Thymus (tissue), 11 donors: Measurements from ENCODE around the gene ZFP36L1. TPM values are rescaled to one million over a fixed set of nuclear protein-coding genes. Genes with fewer than 3 reads are reported as not detected.
"Not testable (repeated sequence)": the region's sequence is repeated elsewhere in the genome, so short reads cannot be mapped to it uniquely, and the experiment has no call there.

ENCODE experiments used
- DNase-seq, 9 donors: peaks; one replicate each; pipeline ENCODE4 v3.0.0-alpha.2; 2013; ENCODE audit warnings: low spot score in 9 of 9, low read depth in 6 of 9, missing footprints in 1 of 9
- H3K27ac ChIP-seq, 2 donors: one replicate each; pipeline ENCODE4 v1.5.1; 2013; ENCODE audit warnings: control low read depth in 1 of 2, low read depth in 1 of 2, low read length in 1 of 2, mild to moderate bottlenecking in 1 of 2, moderate library complexity in 1 of 2
- H3K27me3 ChIP-seq, 2 donors: one replicate each; pipeline ENCODE4 v1.5.1; 2013; ENCODE audit warnings: low read length in 1 of 2; ENCODE audit not compliant: control insufficient read depth in 2 of 2, insufficient read depth in 1 of 2
- H3K36me3 ChIP-seq, 2 donors: one replicate each; pipeline ENCODE4 v1.5.1; 2013; ENCODE audit warnings: low read length in 1 of 2, mild to moderate bottlenecking in 1 of 2, moderate library complexity in 1 of 2; ENCODE audit not compliant: control insufficient read depth in 2 of 2, insufficient read depth in 2 of 2
- H3K4me1 ChIP-seq, 2 donors: one replicate each; pipeline ENCODE4 v1.5.1; 2013; ENCODE audit warnings: low read length in 2 of 2; ENCODE audit not compliant: control insufficient read depth in 2 of 2, insufficient read depth in 2 of 2
- H3K4me3 ChIP-seq, 2 donors: one replicate each; pipeline ENCODE4 v1.5.1; 2013; ENCODE audit warnings: low read length in 2 of 2, control low read depth in 1 of 2, mild to moderate bottlenecking in 1 of 2
- H3K9me3 ChIP-seq, 2 donors: one replicate each; pipeline ENCODE4 v1.5.1; 2013; ENCODE audit warnings: low read length in 1 of 2, mild to moderate bottlenecking in 1 of 2; ENCODE audit not compliant: control insufficient read depth in 2 of 2, insufficient read depth in 1 of 2
- WGBS: extraction: QIAGEN DNeasy Blood & Tissue Kit; methylation state at CpG from one replicate; pipeline ENCODE4 v1.1.7; 2013; 5-methylcytosine and 5-hydroxymethylcytosine counted together
- polyA plus RNA-seq: library from polyadenylated mRNA; stranded (reverse); fragments of 200-250 nt; gene quantifications from one replicate; pipeline ENCODE4 v1.2.3, GENCODE V29; 2013
- total RNA-seq: library from RNA; stranded (reverse); fragments of 120-200 nt; gene quantifications from one replicate; pipeline ENCODE4 v1.2.4, GENCODE V29; 2013
- donor health status: healthy.

ZFP36L1 gene
- total and polyA plus RNA-seq, 2 donors: 30.0 to 109 TPM

GRCh38 chr14:68763843-68764242 lies 29.0 kb downstream of the ZFP36L1 start:
- H3K4me3 ChIP-seq, H3K9me3 ChIP-seq, H3K27me3 ChIP-seq, DNase-seq, H3K4me1 ChIP-seq, H3K36me3 ChIP-seq, H3K27ac ChIP-seq: not testable (repeated sequence)
- WGBS: 97% methylated on average over 4 of the region's 4 CpGs

- 83% methylated on average over 11 of the region's 11 CpGs for WGBS
Observed at GRCh38 chr14:68762953-68763764, 29.7 kb downstream of the ZFP36L1 start.

GRCh38 chr14:68761391-68761790 lies 31.5 kb downstream of the ZFP36L1 start:
- Histone ChIP-seq H3K4me1 (peaks cover 0 to 18% of the 10 kb centered on the region in 2 donors), H3K36me3 (no peaks in the 10 kb centered on the region), H3K27me3 (no peaks in the 10 kb centered on the region), H3K4me3 (no peak overlapping the region), H3K27ac (no peak overlapping the region), H3K9me3 (no peaks in the 10 kb centered on the region)
- WGBS: 98% methylated on average over 1 of the region's 1 CpG
- no peak for DNase-seq

More at GRCh38 chr14:68762953-68763764, 29.7 kb downstream of the ZFP36L1 start:
- no peaks in the 10 kb centered on the region for H3K9me3 ChIP-seq
- no peaks in the 10 kb centered on the region for H3K27me3 ChIP-seq
- H3K4me1 ChIP-seq: peaks cover 0 to 11% of the 10 kb centered on the region in 2 donors
- no peak overlapping the region for H3K27ac ChIP-seq
- H3K4me3 ChIP-seq: no peak overlapping the region
- H3K36me3 ChIP-seq: no peaks in the 10 kb centered on the region
- no peak for DNase-seq

GRCh38 chr14:68760761-68761160 lies 32.1 kb downstream of the ZFP36L1 start:
- no peaks in the 10 kb centered on the region for H3K9me3 ChIP-seq
- DNase-seq: no peak
- no peaks in the 10 kb centered on the region for H3K27me3 ChIP-seq
- no peaks in the 10 kb centered on the region for H3K36me3 ChIP-seq
- no peak overlapping the region for H3K4me3 ChIP-seq
- WGBS: 98% methylated on average over 2 of the region's 2 CpGs
- H3K27ac ChIP-seq: no peak overlapping the region
- peaks cover 0 to 18% of the 10 kb centered on the region in 2 donors for H3K4me1 ChIP-seq

DNA sequence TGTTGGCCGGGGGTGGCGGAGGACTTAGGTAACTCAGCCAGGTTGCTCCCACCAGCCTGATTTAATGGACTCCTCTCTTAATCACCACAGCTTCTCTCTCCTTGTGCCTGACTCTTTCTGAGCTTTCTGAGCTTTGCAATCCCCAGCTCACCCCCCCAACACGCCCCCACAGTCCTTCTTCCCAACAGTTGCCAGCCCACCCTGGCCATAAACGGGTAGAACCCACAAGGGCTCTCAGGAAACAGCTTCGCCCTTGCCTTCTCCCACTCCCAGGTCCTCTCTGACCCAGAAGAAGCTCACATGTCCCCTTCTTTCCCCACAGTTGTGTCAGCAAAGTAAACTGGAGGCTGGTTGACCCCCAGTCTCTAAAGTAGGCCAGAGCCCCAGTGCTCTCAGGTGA lies 32.9 kb downstream of the ZFP36L1 start:
- Histone ChIP-seq H3K27me3 (no peaks in the 10 kb centered on the region), H3K36me3 (no peaks in the 10 kb centered on the region), H3K4me3 (no peak overlapping the region), H3K9me3 (no peaks in the 10 kb centered on the region), H3K27ac (no peak overlapping the region), H3K4me1 (peaks cover 0 to 18% of the 10 kb centered on the region in 2 donors)
- DNase-seq: no peak
- WGBS: 82% methylated on average over 5 of the region's 5 CpGs

DNA sequence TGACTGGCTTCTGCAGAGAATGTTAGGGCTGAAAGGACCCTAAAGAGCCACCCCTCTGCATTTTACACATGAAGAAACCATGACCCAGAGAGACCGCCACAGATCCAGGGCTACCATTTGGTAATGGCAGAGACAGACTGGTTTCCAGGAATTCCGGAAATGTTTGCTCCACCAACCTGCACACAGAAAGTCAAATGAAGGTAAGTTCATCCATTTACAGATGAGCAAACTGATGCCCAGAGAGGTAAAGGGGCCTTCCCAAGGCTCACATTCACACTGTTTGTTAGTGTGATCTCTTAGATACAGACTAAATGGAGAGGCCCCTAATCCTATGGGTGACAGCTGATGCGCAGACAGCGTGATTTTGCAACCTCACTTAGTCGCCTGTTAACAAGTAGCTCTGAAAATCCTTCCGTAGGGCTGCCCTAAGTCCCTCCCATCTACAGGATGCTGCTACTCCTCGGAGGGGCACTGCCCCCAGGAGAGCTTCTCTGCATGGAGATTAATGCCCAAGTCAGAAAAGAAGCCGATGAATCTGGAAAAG lies 33.8 kb downstream of the ZFP36L1 start:
- H3K27ac ChIP-seq: no peak overlapping the region
- H3K36me3 ChIP-seq: no peaks in the 10 kb centered on the region
- no peak overlapping the region for H3K4me3 ChIP-seq
- WGBS: 98% methylated on average over 8 of the region's 8 CpGs
- no peaks in the 10 kb centered on the region for H3K9me3 ChIP-seq
- DNase-seq: no peak
- H3K27me3 ChIP-seq: no peaks in the 10 kb centered on the region
- peaks cover 0 to 18% of the 10 kb centered on the region in 2 donors for H3K4me1 ChIP-seq

DNA sequence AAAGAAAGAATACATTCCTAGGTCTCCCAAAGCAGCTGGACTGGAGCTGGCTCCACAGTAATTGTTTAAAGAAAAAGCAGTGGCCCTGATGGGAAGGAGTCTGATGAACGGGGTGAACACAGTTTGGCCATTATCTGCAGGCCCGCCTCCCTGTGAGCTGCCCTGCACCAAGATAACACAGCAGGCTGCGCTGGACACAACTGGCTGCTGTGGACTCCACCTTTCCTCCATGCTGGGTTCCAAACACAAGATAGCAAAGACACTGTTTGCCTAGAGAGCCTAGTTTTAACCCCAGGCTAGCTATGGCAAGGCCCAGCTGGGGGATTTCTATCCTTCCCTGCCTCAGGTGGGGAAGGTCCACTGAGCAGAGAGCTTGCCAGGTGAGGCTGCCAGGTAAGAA lies 34.6 kb downstream of the ZFP36L1 start:
- no peaks in the 10 kb centered on the region for H3K9me3 ChIP-seq
- H3K27me3 ChIP-seq: no peaks in the 10 kb centered on the region
- H3K27ac ChIP-seq: no peak overlapping the region
- H3K4me1 ChIP-seq: peaks cover 0 to 18% of the 10 kb centered on the region in 2 donors
- no peaks in the 10 kb centered on the region for H3K36me3 ChIP-seq
- H3K4me3 ChIP-seq: no peak overlapping the region
- 97% methylated on average over 3 of the region's 3 CpGs for WGBS
- DNase-seq: no peak

DNA sequence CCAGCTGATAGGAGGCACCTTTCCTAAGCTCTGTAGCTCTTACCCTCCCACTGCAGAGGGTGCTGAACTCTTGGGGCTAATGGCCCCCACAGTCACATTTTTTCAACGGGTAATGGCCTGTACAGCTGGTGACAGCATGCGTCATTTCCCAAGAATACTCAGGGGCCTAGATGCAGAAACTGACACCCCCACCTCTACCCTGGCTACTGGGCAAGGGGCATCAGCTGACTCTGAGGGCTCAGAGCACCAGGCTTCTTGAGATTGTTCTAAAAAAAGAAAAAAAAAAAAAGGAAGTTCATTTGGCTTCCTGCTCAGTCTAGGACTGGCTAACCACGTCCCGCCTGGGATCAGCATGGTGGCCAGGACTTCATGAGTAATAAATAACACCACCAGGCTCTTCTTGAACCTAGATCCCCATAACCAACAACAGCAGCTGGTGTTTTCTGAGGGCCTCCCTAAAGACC lies 35.2 kb downstream of the ZFP36L1 start:
- Histone ChIP-seq H3K27me3 (no peaks in the 10 kb centered on the region), H3K36me3 (no peaks in the 10 kb centered on the region), H3K4me3 (no peak overlapping the region), H3K27ac (no peak overlapping the region), H3K9me3 (no peaks in the 10 kb centered on the region), H3K4me1 (peaks cover 0 to 16% of the 10 kb centered on the region in 2 donors)
- 36% methylated on average over 4 of the region's 4 CpGs for WGBS
- peak in 1 of 9 donors; percentile 33 for DNase-seq

GRCh38 chr14:68756734-68757133 lies 36.1 kb downstream of the ZFP36L1 start:
- WGBS: 95% methylated on average over 6 of the region's 6 CpGs
- peaks cover 0 to 13% of the 10 kb centered on the region in 2 donors for H3K4me1 ChIP-seq

More at GRCh38 chr14:68756734-68757133, 36.1 kb downstream of the ZFP36L1 start:
- Histone ChIP-seq H3K9me3 (no peaks in the 10 kb centered on the region), H3K4me3 (no peak overlapping the region), H3K27ac (no peak overlapping the region), H3K36me3 (no peaks in the 10 kb centered on the region), H3K27me3 (no peaks in the 10 kb centered on the region)
- no peak for DNase-seq
